ENCODE results near the gene NR1H3.
A peak's percentile ranks its signal among the peaks of the same experiment; 100 is the strongest.
"Not testable (repeated sequence)": the region's sequence is repeated elsewhere in the genome, so short reads cannot be mapped to it uniquely, and the experiment has no call there.

Gene NR1H3

GRCh38 chr11:47257517-47258316, at the start of gene NR1H3:
NR1H3 (plus strand) TSS chr11:47257996; CDS start chr11:47259217, 1,221 bp downstream.
- in situ Hi-C loops (cut with MboI; ENCODE audit: low sequenced_read_pairs, unreplicated experiment) = no loop called here
- TF ChIP-seq CTCF (IDR thresholded peaks at IDR 0.05; ENCODE audit: borderline replicate concordance, control extremely low read depth, extremely low read depth, insufficient read depth, missing control alignments) = no peak
- DNase-seq (ENCODE audit: low spot score) = peak; percentile 66

- DNase-seq (ENCODE audit: low spot score); in situ Hi-C loops (cut with MboI; ENCODE audit: low sequenced_read_pairs, unreplicated experiment): not testable (repeated sequence)
Observed at GRCh38 chr11:47208008-47208552, 49.7 kb upstream of the NR1H3 start.

GRCh38 chr11:47208628-47209027, 49.2 kb upstream of the NR1H3 start:
- TF ChIP-seq CTCF (IDR thresholded peaks at IDR 0.05; ENCODE audit: borderline replicate concordance, control extremely low read depth, extremely low read depth, insufficient read depth, missing control alignments) = no peak
- in situ Hi-C loops (cut with MboI; ENCODE audit: low sequenced_read_pairs, unreplicated experiment) = no loop called here
- no peak for DNase-seq (ENCODE audit: low spot score)

- in situ Hi-C loops (cut with MboI; ENCODE audit: low sequenced_read_pairs, unreplicated experiment) = no loop called here
- no peak for TF ChIP-seq CTCF (IDR thresholded peaks at IDR 0.05; ENCODE audit: borderline replicate concordance, control extremely low read depth, extremely low read depth, insufficient read depth, missing control alignments)
- no peak for DNase-seq (ENCODE audit: low spot score)
Observed at GRCh38 chr11:47212938-47213337, 44.9 kb upstream of the NR1H3 start.

- TF ChIP-seq CTCF (IDR thresholded peaks at IDR 0.05; ENCODE audit: borderline replicate concordance, control extremely low read depth, extremely low read depth, insufficient read depth, missing control alignments) = no peak
- DNase-seq (ENCODE audit: low spot score) = peak; percentile 81
Observed at GRCh38 chr11:47213950-47214565, 43.7 kb upstream of the NR1H3 start.

GRCh38 chr11:47215366-47215910, 42.4 kb upstream of the NR1H3 start:
- DNase-seq (ENCODE audit: low spot score) = peak; percentile 20
- in situ Hi-C loops (cut with MboI; ENCODE audit: low sequenced_read_pairs, unreplicated experiment) = no loop called here
- TF ChIP-seq CTCF (IDR thresholded peaks at IDR 0.05; ENCODE audit: borderline replicate concordance, control extremely low read depth, extremely low read depth, insufficient read depth, missing control alignments) = no peak

More at GRCh38 chr11:47213950-47214565, 43.7 kb upstream of the NR1H3 start:
- in situ Hi-C loops (cut with MboI; ENCODE audit: low sequenced_read_pairs, unreplicated experiment) = no loop called here

Data from GM13976 (cell line).